ENCODE results near the gene VLDLR. TPM values are rescaled to one million over a fixed set of nuclear protein-coding genes. Genes with fewer than 3 reads are reported as not detected.

Gene VLDLR
- total and polyA plus RNA-seq, 2 of the 8 experiments (the other 6 are each of a cell fraction or from before 2014, with no cell fraction given) = 24.2 to 49.1 TPM

GRCh38 chr9:2641033-2641432 lies 19.4 kb downstream of the VLDLR start (continued):
- no peak for TF ChIP-seq EGR1 (IDR thresholded peaks at IDR 0.05; ENCODE audit: borderline replicate concordance, low read depth, low read length)
- no peak for TF ChIP-seq KDM1A (IDR thresholded peaks at IDR 0.05; ENCODE audit: borderline replicate concordance, low read length)
- no peak for TF ChIP-seq RFX5 (IDR thresholded peaks at IDR 0.05; ENCODE audit: borderline replicate concordance, low read depth, low read length)
- TF ChIP-seq SIX5 (IDR thresholded peaks at IDR 0.05; ENCODE audit: low read depth, low read length) = no peak
